Measurements from ENCODE around the gene IQCC. TPM values are rescaled to one million over a fixed set of nuclear protein-coding genes. Genes with fewer than 3 reads are reported as not detected.
"Not testable (repeated sequence)": the region's sequence is repeated elsewhere in the genome, so short reads cannot be mapped to it uniquely, and the experiment has no call there.

Gene IQCC
- polyA plus RNA-seq, 1 donor (not counting 4 experiments of a cell fraction or from before 2014, with no cell fraction given): 1.5 TPM

DNA sequence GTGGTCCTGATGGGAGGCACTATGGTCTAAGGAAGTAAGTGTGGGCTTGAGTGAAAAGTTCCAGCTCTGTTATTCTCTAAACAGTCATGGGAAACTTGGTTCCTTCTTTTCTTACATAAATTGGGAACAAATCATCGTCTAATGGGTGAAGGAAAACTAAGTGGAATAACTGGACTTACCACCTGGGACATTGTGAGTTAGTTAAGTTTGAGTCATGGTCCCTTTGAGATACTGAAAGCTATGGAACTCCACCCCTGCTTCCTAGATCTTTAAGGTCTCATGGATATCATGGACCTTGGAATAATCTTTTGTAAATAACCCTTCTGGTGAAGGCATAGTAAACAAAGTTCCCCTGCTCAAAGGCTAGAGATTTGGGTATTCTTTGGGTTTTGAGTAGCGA, 42.1 kb upstream of the IQCC start:
- dilution Hi-C loops (cut with MboI; ENCODE audit: extremely low pct_ligation_motif_present, low sequenced_read_pairs): no loop called here
- no peak overlapping the region for H3K4me2 ChIP-seq (ENCODE audit: control insufficient read depth, extremely low read depth, insufficient read depth, low read depth, low read length)
- no peak overlapping the region for H3K4me3 ChIP-seq (ENCODE audit: control insufficient read depth in 2 of 3, extremely low read depth in 1 of 3, insufficient read depth in 2 of 3, low read depth in 1 of 3, low read length in 3 of 3)
- H4K20me1 ChIP-seq (ENCODE audit: control insufficient read depth, extremely low read depth, insufficient read depth, low read length): no peaks in the 10 kb centered on the region
- no peaks in the 10 kb centered on the region for H3K4me1 ChIP-seq (ENCODE audit: control insufficient read depth, extremely low read depth, insufficient read depth, low read length)
- no peak overlapping the region for H3K9ac ChIP-seq (ENCODE audit: control insufficient read depth, extremely low read depth, insufficient read depth, low read length)
- DNase-seq (ENCODE audit: low read depth, low spot score): no peak
- H3K9me3 ChIP-seq (ENCODE audit: control insufficient read depth, low read depth, low read length): no peaks in the 10 kb centered on the region
- no peak overlapping the region for H2AFZ ChIP-seq (ENCODE audit: control insufficient read depth, low read length)
- H3K36me3 ChIP-seq (ENCODE audit: control insufficient read depth in 2 of 2, extremely low read depth in 1 of 2, insufficient read depth in 2 of 2, low read length in 2 of 2): peaks cover 31 to 38% of the 10 kb centered on the region in 2 experiments
- H3K27ac ChIP-seq (ENCODE audit: control insufficient read depth, insufficient read depth, low read length): no peak overlapping the region
- peaks cover 2% of the 10 kb centered on the region for H3K9me1 ChIP-seq (ENCODE audit: control insufficient read depth, extremely low read depth, insufficient read depth, low read length)
- TF ChIP-seq CTCF (optimal IDR thresholded peaks at IDR 0.05 in 1 of 3, IDR thresholded peaks at IDR 0.05 in 1 of 3, conservative IDR thresholded peaks at IDR 0.05 in 1 of 3; ENCODE audit: extremely low read depth in 1 of 3, insufficient read depth in 2 of 3, low read length in 3 of 3): no peak
- TF ChIP-seq EZH2 (IDR thresholded peaks at IDR 0.05; ENCODE audit: low read length): no peak
- H3K27me3 ChIP-seq (ENCODE audit: control insufficient read depth, extremely low read depth, insufficient read depth, low read length): no peaks in the 10 kb centered on the region
- FAIRE-seq: no peak
- H3K79me2 ChIP-seq (ENCODE audit: control insufficient read depth, insufficient read depth, low read length): no peaks in the 10 kb centered on the region

GRCh38 chr1:32165633-32166032, 39.8 kb upstream of the IQCC start:
- DNase-seq (ENCODE audit: low read depth, low spot score); H3K9me1 ChIP-seq (ENCODE audit: control insufficient read depth, extremely low read depth, insufficient read depth, low read length); H3K4me3 ChIP-seq (ENCODE audit: control insufficient read depth in 2 of 3, extremely low read depth in 1 of 3, insufficient read depth in 2 of 3, low read depth in 1 of 3, low read length in 3 of 3); H3K9ac ChIP-seq (ENCODE audit: control insufficient read depth, extremely low read depth, insufficient read depth, low read length); H3K9me3 ChIP-seq (ENCODE audit: control insufficient read depth, low read depth, low read length); H4K20me1 ChIP-seq (ENCODE audit: control insufficient read depth, extremely low read depth, insufficient read depth, low read length); dilution Hi-C loops (cut with MboI; ENCODE audit: extremely low pct_ligation_motif_present, low sequenced_read_pairs); H3K4me1 ChIP-seq (ENCODE audit: control insufficient read depth, extremely low read depth, insufficient read depth, low read length); H2AFZ ChIP-seq (ENCODE audit: control insufficient read depth, low read length); H3K79me2 ChIP-seq (ENCODE audit: control insufficient read depth, insufficient read depth, low read length); H3K4me2 ChIP-seq (ENCODE audit: control insufficient read depth, extremely low read depth, insufficient read depth, low read depth, low read length); H3K27ac ChIP-seq (ENCODE audit: control insufficient read depth, insufficient read depth, low read length); H3K27me3 ChIP-seq (ENCODE audit: control insufficient read depth, extremely low read depth, insufficient read depth, low read length); FAIRE-seq: not testable (repeated sequence)
- H3K36me3 ChIP-seq (ENCODE audit: control insufficient read depth in 2 of 2, extremely low read depth in 1 of 2, insufficient read depth in 2 of 2, low read length in 2 of 2): peaks cover 23 to 43% of the 10 kb centered on the region in 2 experiments

DNA sequence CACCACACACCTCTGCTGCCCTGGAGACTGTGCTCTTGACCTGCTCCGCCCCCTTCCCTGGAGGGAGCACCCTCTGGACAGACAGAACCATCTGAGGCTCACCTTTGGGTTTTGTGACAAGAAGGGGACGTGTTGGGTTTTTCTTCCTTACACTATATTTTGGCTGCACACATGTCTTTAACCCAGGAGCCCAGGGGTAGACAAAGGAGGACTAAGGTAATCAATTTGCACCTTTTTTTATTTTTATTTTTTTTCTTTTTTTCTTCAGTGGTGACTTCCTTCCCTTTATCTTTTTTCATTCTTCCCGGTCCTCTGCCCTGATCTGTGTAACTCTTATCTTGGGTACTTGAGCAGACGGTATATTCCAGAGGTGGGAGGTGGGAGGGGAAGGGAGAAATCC, 34.5 kb upstream of the IQCC start:
- Histone ChIP-seq H3K36me3 (ENCODE audit: control insufficient read depth in 2 of 2, extremely low read depth in 1 of 2, insufficient read depth in 2 of 2, low read length in 2 of 2) (peaks cover 17 to 61% of the 10 kb centered on the region in 2 experiments), H3K4me2 (ENCODE audit: control insufficient read depth, extremely low read depth, insufficient read depth, low read depth, low read length) (no peak overlapping the region), H3K27me3 (ENCODE audit: control insufficient read depth, extremely low read depth, insufficient read depth, low read length) (no peaks in the 10 kb centered on the region), H4K20me1 (ENCODE audit: control insufficient read depth, extremely low read depth, insufficient read depth, low read length) (no peaks in the 10 kb centered on the region), H3K9ac (ENCODE audit: control insufficient read depth, extremely low read depth, insufficient read depth, low read length) (no peak overlapping the region), H3K27ac (ENCODE audit: control insufficient read depth, insufficient read depth, low read length) (no peak overlapping the region), H3K4me3 (ENCODE audit: control insufficient read depth in 2 of 3, extremely low read depth in 1 of 3, insufficient read depth in 2 of 3, low read depth in 1 of 3, low read length in 3 of 3) (no peak overlapping the region), H3K9me3 (ENCODE audit: control insufficient read depth, low read depth, low read length) (no peaks in the 10 kb centered on the region), H3K9me1 (ENCODE audit: control insufficient read depth, extremely low read depth, insufficient read depth, low read length) (no peaks in the 10 kb centered on the region), H3K4me1 (ENCODE audit: control insufficient read depth, extremely low read depth, insufficient read depth, low read length) (peaks cover 11% of the 10 kb centered on the region), H3K79me2 (ENCODE audit: control insufficient read depth, insufficient read depth, low read length) (no peaks in the 10 kb centered on the region), H2AFZ (ENCODE audit: control insufficient read depth, low read length) (no peak overlapping the region)
- no peak for TF ChIP-seq CTCF (optimal IDR thresholded peaks at IDR 0.05 in 1 of 3, IDR thresholded peaks at IDR 0.05 in 1 of 3, conservative IDR thresholded peaks at IDR 0.05 in 1 of 3; ENCODE audit: extremely low read depth in 1 of 3, insufficient read depth in 2 of 3, low read length in 3 of 3)
- no peak for TF ChIP-seq EZH2 (IDR thresholded peaks at IDR 0.05; ENCODE audit: low read length)
- dilution Hi-C loops (cut with MboI; ENCODE audit: extremely low pct_ligation_motif_present, low sequenced_read_pairs): no loop called here
- DNase-seq (ENCODE audit: low read depth, low spot score) (no peak), FAIRE-seq (no peak)

All from keratinocyte (primary cell).